Measurements from ENCODE around the gene PACSIN2. TPM values are rescaled to one million over a fixed set of nuclear protein-coding genes. Genes with fewer than 3 reads are reported as not detected.

Gene PACSIN2
- total RNA-seq, 4 donors from 2014 or later = 73.1 to 171 (median 107) TPM

DNA sequence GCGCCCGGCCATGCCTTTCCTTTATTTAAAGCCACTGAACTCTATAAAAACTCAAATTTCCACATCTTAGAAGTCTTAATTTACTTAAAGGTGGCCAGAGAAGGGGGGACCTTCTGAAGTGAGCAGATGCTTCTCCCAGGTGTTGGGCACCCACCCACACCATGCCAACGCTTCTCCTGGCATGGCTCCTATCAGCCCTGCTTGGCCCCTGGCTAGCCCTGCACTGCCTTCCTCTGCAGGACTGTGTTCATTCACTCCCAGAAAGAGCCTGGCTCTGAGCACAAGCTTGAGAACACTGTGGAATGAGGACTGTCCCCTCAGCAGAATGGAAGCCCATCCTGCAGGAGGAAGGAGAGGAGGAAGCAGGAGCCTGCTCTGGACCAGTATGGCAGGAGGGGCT, 123.3 kb downstream of the PACSIN2 start:
- peaks cover 0 to 48% (median 2%) of the 10 kb centered on the region in 3 donors for H3K4me1 ChIP-seq
- WGBS, 2 donors (ENCODE audit: low coverage in 1 of 2) = 100% methylated on average over 3 of the region's 3 CpGs; no CpG with 5 or more reads in 1 of the 2 donors
- no peaks in the 10 kb centered on the region for H3K9me3 ChIP-seq
- H3K27ac ChIP-seq = peak overlapping the region in 1 of 4 donors; percentile 1
- ATAC-seq = no peak
- no peak for TF ChIP-seq POLR2A (IDR thresholded peaks at IDR 0.05)
- TF ChIP-seq, protein P1, sequence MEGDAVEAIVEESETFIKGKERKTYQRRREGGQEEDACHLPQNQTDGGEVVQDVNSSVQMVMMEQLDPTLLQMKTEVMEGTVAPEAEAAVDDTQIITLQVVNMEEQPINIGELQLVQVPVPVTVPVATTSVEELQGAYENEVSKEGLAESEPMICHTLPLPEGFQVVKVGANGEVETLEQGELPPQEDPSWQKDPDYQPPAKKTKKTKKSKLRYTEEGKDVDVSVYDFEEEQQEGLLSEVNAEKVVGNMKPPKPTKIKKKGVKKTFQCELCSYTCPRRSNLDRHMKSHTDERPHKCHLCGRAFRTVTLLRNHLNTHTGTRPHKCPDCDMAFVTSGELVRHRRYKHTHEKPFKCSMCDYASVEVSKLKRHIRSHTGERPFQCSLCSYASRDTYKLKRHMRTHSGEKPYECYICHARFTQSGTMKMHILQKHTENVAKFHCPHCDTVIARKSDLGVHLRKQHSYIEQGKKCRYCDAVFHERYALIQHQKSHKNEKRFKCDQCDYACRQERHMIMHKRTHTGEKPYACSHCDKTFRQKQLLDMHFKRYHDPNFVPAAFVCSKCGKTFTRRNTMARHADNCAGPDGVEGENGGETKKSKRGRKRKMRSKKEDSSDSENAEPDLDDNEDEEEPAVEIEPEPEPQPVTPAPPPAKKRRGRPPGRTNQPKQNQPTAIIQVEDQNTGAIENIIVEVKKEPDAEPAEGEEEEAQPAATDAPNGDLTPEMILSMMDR (IDR thresholded peaks at IDR 0.05) = no peak
- no peak for TF ChIP-seq POLR2AphosphoS5 (IDR thresholded peaks at IDR 0.05)
- TF ChIP-seq EP300 (IDR thresholded peaks at IDR 0.05) = no peak
- no peaks in the 10 kb centered on the region for H3K27me3 ChIP-seq
- H3K4me3 ChIP-seq = no peak overlapping the region
- peaks cover 0 to 67% of the 10 kb centered on the region in 2 donors for H3K36me3 ChIP-seq

DNA sequence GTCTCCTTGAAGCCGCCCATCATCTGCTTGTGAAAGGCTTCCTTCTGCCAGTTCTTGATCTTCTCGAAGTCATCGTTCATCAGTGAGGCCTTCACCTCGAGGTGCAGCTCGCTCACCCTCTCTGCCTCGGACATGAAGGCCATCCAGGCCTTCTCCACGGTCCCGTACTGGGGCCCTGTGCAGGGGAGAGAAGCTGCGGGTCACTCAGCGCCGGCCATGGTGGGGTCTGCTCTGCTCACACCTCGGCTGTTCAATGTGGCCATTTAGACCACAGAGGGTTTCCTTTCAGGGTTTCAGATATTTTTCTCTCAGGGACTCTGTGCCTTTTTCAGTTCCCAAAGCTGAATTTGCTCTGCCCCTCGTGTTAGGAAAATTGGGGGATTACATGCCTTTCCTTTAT, 123.9 kb downstream of the PACSIN2 start:
- WGBS, 2 donors (ENCODE audit: low coverage in 1 of 2) = 91 to 95% methylated on average over 11 to 13 of the region's 13 CpGs
- no peak for TF ChIP-seq EP300 (IDR thresholded peaks at IDR 0.05)
- no peak for TF ChIP-seq POLR2AphosphoS5 (IDR thresholded peaks at IDR 0.05)
- TF ChIP-seq POLR2A (IDR thresholded peaks at IDR 0.05) = no peak
- TF ChIP-seq, protein P1 (IDR thresholded peaks at IDR 0.05) = no peak
- no peak overlapping the region for H3K27ac ChIP-seq
- peaks cover 0 to 43% (median 2%) of the 10 kb centered on the region in 3 donors for H3K4me1 ChIP-seq
- H3K36me3 ChIP-seq = peaks cover 0 to 74% of the 10 kb centered on the region in 2 donors
- no peaks in the 10 kb centered on the region for H3K27me3 ChIP-seq
- no peaks in the 10 kb centered on the region for H3K9me3 ChIP-seq
- no peak overlapping the region for H3K4me3 ChIP-seq
- no peak for ATAC-seq

DNA sequence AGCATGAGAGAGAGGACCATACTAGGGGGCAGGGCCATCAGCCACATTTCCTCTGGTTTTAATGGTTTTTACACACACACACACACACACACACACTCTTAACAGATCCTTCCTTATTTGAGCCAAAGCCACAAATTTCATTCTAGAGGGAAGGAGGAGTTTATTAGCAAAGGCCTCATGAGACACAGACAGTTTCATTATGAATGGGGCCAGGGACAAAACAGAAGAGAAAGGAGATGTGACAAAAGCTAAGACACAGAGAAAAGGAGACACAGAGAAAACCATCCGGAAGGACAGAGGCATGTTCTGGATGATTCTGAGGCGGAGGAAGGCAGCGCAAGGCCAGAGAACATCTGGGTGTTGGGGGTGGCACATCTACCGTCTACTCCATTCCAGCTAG, 125.6 kb downstream of the PACSIN2 start:
- WGBS, 2 donors (ENCODE audit: low coverage in 1 of 2) = 76% methylated on average over 2 of the region's 4 CpGs; no CpG with 5 or more reads in 1 of the 2 donors
- TF ChIP-seq, protein P1 (IDR thresholded peaks at IDR 0.05) = no peak
- TF ChIP-seq POLR2AphosphoS5 (IDR thresholded peaks at IDR 0.05) (no peak), EP300 (IDR thresholded peaks at IDR 0.05) (no peak), POLR2A (IDR thresholded peaks at IDR 0.05) (no peak)
- H3K4me3 ChIP-seq = no peak overlapping the region
- peaks cover 0 to 31% (median 2%) of the 10 kb centered on the region in 3 donors for H3K4me1 ChIP-seq
- no peak for ATAC-seq
- H3K27ac ChIP-seq = no peak overlapping the region
- peaks cover 0 to 91% of the 10 kb centered on the region in 2 donors for H3K36me3 ChIP-seq
- H3K9me3 ChIP-seq = no peaks in the 10 kb centered on the region
- H3K27me3 ChIP-seq = no peaks in the 10 kb centered on the region

DNA sequence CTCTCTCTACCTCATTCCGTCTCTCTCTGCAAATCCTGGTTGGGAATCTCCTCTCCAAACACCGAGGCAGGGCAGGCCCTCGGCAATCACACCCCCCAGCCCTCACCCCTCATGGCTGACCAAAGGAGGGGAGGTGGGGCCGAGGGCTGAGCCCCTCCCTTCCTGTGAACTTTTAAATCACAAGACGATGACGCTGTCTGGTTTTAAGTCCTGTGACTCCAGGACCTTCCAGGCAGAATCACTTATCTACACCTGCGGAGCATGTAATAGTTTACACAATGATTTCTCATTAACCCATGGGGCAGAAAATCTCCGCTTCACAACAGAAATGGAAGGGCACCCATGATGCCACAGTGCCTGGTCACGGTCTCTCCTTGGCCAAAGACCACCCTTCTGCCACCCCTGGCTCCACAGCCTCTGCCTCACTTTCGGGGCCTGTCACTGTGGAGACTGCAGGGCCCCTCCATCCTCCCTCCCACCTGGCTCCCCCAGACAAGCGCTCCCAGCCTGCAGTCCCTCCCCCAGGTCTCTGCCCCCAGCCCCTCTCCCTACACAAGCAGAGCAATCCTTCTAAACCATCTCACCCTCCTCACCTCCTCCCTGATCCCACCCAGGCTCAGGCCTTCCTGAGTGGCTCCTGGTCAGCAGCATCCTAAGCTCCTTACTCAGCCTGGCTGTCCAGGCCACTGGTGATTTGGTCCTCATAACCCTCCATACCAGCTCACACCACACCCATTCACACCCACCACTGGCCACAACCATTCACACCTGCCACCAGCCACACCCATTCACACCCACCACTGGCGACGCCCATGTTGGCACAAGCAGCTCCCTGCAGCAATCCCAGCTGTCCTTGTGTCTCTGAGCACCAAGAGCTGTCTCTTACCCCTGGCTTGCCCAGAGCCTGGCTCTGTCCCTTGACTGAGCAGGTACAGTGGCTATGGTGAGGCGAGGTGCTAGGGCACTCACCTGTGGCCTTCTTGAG, 127.1 kb downstream of the PACSIN2 start:
- Histone ChIP-seq H3K27ac (no peak overlapping the region), H3K9me3 (no peaks in the 10 kb centered on the region), H3K4me1 (peaks cover 0 to 19% (median 2%) of the 10 kb centered on the region in 3 donors), H3K4me3 (no peak overlapping the region), H3K36me3 (peaks cover 0 to 99% of the 10 kb centered on the region in 2 donors), H3K27me3 (no peaks in the 10 kb centered on the region)
- no peak for ATAC-seq
- TF ChIP-seq POLR2A (IDR thresholded peaks at IDR 0.05) = no peak
- WGBS, 2 donors (ENCODE audit: low coverage in 1 of 2) = 77 to 100% methylated on average over 1 to 10 of the region's 14 CpGs

GRCh38 chr22:42887120-42887519, 127.8 kb downstream of the PACSIN2 start:
- ATAC-seq = no peak
- H3K4me3 ChIP-seq = no peak overlapping the region

More at GRCh38 chr22:42887120-42887519, 127.8 kb downstream of the PACSIN2 start:
- WGBS, 2 donors (ENCODE audit: low coverage in 1 of 2) = 53% methylated on average over 2 of the region's 7 CpGs; no CpG with 5 or more reads in 1 of the 2 donors
- H3K9me3 ChIP-seq = no peaks in the 10 kb centered on the region
- no peak overlapping the region for H3K27ac ChIP-seq
- peaks cover 0 to 19% (median 0%) of the 10 kb centered on the region in 3 donors for H3K4me1 ChIP-seq
- H3K27me3 ChIP-seq = no peaks in the 10 kb centered on the region
- peaks cover 0 to 100% of the 10 kb centered on the region in 2 donors for H3K36me3 ChIP-seq
- TF ChIP-seq POLR2A (IDR thresholded peaks at IDR 0.05) (no peak), POLR2AphosphoS5 (IDR thresholded peaks at IDR 0.05) (no peak), EP300 (IDR thresholded peaks at IDR 0.05) (no peak)
- TF ChIP-seq, protein P1 (IDR thresholded peaks at IDR 0.05) = no peak

All from gastroesophageal sphincter (tissue), 4 donors.